Measurements from ENCODE around the gene TUBGCP3.

GRCh38 chr13:112587764-112588489, at the start of gene TUBGCP3:
- TF ChIP-seq EP300 (IDR thresholded peaks at IDR 0.05), result no peak
- TF ChIP-seq CTCF (IDR thresholded peaks at IDR 0.05), result peak in 1 of 2 donors; percentile 15
- TF ChIP-seq POLR2A (IDR thresholded peaks at IDR 0.05), result no peak
